ENCODE data around the gene CCZ1B.
"Not testable (repeated sequence)": the region's sequence is repeated elsewhere in the genome, so short reads cannot be mapped to it uniquely, and the experiment has no call there.

Gene CCZ1B

GRCh38 chr7:6826151-6826550, at the start of gene CCZ1B:
Gene CCZ1B (minus strand): TSS chr7:6826275. CDS start chr7:6826197, 78 bp downstream.
- DNase-seq, result peak; percentile 91

DNA sequence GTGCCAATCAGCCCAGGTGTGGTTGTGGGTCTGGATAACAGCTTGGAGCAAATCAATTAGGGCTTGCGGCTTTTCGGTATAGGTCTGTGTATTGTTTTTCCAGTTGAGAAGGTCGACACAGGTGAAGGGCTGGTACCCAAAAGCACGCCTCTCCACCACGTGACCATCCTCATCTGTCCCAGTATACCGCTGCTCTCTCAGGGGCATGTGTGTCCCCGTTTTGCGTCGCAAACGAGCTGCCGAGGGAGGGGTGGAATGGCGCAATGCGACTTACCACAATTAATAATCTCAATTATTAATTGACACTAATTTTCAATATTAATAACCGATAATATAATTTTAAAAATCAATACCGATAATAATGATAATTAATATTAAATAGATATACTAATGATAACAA, 48.9 kb upstream of the CCZ1B start:
- not testable (repeated sequence) for DNase-seq

DNA sequence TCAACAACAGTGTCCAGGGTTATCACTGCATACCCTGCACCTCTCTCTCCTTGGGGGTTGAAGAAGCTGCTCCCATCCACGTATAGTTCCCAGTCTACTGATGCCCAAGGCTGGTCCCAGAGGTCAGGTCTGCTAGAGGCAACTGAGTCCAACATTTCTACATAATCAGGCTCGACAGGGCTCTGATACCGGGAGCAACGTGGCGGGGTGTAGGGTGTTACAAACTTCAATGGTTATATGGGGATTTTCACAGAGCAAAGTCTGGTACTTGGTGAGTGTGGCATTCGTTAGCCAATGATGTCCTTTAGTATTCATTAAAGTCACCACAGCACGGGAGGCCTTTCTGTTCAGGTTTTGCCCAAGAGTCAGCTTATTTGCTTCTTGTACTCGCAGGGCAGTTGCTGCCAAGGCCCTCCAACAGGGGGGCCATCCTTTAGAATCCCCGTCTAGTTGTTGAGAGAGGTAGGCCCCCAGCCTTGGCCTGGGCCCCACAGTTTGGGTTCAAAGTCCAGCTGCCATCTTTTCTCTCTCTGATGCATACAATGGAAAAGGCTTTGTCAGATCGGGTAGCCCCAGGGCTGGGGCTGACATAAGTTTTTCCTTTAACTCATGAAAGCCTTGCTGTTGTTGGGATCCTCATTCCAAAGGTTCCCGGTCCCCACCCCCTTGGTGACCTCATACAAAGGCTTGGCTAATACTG, 46.3 kb upstream of the CCZ1B start:
- not testable (repeated sequence) for DNase-seq

DNA sequence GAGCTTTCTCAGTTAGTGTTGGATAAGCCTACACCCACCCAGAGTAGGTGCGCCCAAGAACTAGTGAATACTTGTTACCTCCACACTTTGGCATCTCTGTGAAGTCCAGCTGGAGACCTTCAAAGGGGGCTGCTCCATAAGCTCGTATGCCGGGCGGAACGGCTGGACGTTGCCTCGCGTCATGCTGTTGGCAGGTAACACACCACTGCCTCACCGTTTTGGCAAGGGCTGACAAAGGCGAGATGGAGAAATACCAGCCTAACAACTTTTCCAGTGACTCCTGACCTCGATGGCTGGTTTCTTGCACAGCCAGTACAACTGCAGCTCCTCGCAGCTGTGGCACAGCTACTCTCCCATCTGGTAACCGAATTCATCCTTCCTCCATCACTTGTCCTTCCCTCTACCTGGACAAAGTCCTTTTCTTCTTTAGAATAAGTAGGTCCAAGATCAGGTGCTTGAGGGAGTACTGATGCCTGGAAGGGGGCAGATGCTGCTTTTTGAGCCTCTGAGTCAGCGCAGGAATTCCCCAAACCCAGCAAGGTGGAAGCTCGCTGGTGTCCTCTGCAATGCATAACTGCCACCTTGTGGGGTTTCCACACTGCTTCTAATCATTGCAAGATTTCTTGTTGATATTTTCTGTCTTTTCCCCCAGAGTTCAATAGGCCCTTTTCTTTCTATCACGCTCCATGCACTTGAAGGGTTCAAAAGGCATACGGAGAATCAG, 45.5 kb upstream of the CCZ1B start:
- DNase-seq, result peak; percentile 19

GRCh38 chr7:6864751-6865150, 38.7 kb upstream of the CCZ1B start:
- not testable (repeated sequence) for DNase-seq

- DNase-seq, result not testable (repeated sequence)
Measured at GRCh38 chr7:6864188-6864587, 38.1 kb upstream of the CCZ1B start.

DNA sequence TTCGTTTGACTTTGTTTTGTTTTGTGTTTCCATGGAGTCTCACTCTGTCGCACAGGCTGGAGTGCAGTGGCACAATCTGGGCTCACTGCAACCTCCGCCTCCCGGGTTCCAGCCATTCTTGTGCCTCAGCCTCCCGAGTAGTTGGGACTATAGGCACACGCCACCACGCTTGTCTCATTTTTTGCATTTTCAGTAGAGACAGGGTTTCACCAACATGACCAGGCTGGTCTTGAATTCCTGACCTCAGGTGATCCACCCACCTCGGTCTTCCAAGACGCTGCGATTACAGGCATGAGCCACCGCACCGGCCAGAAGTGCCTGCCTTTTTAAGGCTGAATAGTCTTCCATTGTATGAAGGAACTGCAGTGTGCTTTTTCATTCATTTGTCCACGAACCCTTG, 36.8 kb upstream of the CCZ1B start:
- not testable (repeated sequence) for DNase-seq

- peak; percentile 77 for DNase-seq
Measured at GRCh38 chr7:6857721-6858314, 31.7 kb upstream of the CCZ1B start.

DNA sequence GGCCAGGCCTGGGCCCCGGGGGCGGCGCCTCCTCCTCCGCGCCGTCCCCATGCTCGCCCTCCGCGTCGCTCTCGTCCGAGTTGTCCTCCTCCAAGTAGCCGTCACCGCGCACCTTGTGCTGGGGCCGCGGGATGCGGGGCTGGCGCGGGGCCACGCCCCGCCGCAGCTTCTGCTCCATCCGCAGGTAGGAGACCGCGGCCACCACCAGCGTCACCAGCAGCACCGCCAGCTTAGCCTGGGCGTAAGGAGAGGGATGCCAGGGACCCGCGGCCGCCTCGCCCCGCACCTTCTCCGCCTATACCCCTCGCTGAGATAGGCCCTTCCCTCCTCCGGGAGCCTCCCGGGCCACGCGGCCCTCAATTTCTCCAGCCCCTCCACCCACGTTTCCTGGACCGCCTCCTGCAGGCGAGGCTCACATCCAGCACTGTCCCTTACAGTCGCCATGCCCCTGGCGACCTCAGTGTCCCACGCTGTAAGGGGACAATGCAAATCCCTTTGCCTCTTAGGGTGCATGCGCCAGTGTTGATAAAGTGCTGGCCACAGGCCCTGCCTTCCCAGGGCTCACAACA, 29.6 kb upstream of the CCZ1B start:
- DNase-seq, result not testable (repeated sequence)

GRCh38 chr7:6854747-6855562, 28.9 kb upstream of the CCZ1B start:
- peak; percentile 20 for DNase-seq

GRCh38 chr7:6853681-6854080, 27.6 kb upstream of the CCZ1B start:
- DNase-seq, result not testable (repeated sequence)

DNA sequence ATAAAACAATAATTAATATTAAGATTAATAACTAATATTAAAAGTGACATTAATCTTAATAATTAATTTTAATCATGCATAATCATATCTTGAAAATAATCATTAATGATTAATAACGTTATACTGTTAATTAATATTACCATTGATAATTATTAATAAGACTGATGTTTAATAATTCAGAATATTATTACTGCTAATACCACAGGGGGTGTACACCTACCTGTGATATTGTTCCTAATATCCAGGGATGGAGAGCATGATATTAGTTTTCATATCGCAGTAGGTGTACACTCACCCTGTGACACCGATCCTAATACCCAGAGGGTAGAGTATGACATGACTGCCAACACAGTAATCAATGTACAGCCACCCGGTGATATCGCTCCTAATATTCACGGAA, 23.1 kb upstream of the CCZ1B start:
- DNase-seq, result not testable (repeated sequence)

DNA sequence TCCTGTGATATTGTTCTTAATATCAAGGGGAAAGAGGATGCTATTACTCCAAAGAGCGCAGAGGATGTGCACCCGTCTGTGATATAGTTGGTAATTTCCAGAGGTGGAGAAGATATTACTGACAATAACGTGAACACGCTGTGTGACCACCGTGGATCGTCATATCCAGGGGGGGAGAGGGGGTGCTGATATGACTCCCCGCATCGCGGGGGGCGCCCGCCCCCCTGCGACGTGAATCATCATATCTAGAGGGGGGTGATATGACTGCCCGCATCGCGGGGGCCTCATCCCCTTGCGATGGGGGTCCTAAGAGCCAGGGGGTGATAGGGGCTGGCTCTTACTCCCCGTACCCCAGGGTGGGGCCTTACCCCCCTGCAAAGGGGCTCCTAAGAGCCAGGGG, 21.7 kb upstream of the CCZ1B start:
- DNase-seq, result not testable (repeated sequence)

DNA sequence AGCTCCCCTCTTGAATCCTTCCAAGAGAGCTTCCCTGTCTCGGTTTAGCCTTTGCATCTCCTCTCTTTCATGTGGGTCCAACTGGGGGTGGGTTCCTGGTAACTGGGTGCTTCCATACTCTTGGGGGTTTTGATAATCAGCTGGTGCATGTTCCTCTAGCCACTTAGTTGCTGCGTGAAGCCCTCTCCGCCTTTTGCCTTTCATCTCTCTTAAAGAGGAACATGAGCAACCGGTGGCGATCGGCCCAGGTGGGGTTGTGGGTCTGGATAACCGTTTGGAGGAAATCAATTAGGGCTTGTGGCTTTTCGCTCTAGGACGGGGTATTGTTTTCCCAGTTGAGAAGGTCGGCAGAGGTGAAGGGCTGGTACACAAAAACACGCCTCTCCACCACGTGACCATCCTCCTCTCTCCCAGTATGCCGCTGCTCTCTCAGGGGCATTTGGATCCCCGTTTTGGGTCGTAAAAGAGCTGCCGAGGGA, 19.9 kb upstream of the CCZ1B start:
- DNase-seq, result not testable (repeated sequence)

GRCh38 chr7:6843654-6844053, 17.6 kb upstream of the CCZ1B start:
- DNase-seq, result not testable (repeated sequence)

GRCh38 chr7:6843092-6843491, 17.0 kb upstream of the CCZ1B start:
- not testable (repeated sequence) for DNase-seq

DNA sequence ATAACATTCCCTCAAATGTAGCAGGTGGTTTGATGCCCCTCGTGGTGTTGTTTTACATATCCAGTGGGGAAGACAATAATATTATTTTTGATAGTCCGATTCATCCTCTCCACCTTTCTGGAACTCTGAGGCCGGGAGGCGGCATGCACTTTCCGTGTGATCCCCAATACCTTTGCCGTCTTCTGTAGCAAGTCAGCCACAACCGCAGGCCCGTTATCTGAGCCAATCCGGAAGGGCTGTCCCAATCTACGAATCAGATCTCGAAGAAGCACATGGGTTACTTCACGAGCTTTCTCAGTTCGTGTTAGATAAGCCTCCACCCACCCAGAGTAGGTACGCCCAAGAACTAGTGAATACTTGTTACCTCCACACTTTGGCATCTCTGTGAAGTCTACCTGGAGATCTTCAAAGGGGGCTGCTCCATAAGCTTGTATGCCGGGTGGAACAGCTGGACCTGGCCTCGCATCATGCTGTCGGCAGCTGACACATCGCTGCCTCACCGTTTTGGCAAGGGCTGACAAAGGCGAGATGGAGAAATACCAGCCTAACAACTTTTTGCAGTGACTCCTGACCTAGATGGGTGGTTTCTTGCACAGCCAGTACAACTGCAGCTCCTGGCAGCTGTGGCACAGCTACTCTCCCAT, 16.3 kb upstream of the CCZ1B start:
- not testable (repeated sequence) for DNase-seq

DNA sequence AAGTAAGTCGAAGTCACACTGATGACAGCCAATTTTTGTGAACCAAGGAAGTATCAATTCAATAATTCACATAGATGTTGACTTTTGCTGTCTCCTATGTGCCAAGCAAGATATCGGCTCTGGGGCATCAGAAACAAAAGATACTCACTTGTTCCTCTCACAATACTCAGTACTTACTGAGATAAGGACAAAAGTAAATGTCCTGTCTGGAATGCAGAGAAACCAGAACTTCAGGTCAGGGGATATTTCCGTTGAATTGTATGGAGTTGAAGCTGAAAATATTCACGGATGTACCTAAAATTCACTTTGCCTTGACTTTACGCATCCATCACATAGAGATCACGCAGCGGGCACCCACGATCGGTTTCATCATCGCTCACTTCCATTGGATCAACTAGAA, 11.0 kb upstream of the CCZ1B start:
- DNase-seq, result not testable (repeated sequence)

DNA sequence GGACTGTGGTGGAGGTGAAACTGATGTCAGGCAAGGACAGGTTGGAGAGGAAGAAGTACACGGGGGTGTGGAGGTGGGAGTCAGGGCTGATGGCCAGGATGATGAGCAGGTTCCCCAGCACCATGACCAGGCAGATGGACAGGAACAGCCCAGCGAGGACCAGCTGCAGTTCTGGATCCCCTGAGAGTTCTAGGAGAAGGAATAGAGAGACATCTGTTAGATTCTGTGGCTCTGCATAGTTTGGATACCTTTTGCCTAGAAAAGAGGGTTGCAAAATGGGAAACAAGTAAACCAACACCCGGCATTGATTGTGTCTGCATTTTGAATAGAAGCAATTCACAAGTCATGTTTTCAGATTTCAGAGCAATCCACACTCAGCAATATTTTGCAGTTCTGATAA, 9.4 kb upstream of the CCZ1B start:
- not testable (repeated sequence) for DNase-seq

DNA sequence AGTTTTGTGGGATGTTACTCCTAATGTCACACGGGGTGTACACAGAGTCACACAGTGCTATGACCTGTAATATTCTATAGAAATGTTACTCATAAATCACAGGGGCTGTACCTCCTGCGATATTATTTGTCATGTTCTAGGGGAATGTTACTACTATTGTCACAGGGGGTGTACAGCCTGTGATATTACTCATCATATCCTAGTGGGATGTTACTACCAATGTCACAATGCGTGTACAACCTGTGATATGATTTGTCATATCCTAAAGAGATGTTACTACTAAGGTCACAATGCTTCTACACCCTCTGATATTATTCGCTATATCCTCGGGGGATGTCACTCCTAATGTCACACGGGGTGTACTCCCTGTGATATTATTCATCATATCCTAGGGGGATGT, 7.6 kb upstream of the CCZ1B start:
- DNase-seq, result no peak

GRCh38 chr7:6831018-6831725, 5.1 kb upstream of the CCZ1B start:
- DNase-seq, result no peak

Data from activated naive CD4-positive, alpha-beta T cell treated with anti-CD3 and anti-CD28 coated beads, Interleukin-2, amount 50 U/mL, for 16 hours (primary cell).